ENCODE results near the gene VPS35.

DNA sequence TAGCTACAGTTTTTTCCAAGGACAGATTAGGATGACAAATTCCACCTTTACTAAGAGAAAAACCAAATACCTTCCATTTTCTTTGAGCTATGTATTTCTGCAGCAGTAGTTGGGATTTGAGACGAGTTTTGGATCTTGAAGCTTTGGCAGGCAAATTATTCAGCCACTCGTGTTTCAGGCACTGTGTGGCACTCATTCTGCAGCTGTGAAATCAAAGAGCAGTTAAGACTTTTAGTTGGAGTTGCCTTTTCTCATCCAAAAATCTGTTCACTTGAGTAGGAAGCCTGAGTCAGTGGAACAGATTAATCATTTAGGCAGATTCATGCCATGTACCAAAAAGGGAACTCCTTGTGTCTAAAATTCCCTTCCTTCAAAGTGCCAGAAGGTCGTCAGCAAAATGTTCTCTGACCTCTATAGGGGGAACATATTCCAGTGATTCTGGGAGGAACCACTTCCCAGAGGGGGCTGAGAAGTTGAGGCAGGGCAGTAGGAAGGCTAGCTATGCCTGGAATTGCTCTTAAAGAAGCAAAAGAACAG, 20.6 kb upstream of the VPS35 start:
- TF ChIP-seq POLR2A (IDR thresholded peaks at IDR 0.05) = no peak
- TF ChIP-seq, protein P1, sequence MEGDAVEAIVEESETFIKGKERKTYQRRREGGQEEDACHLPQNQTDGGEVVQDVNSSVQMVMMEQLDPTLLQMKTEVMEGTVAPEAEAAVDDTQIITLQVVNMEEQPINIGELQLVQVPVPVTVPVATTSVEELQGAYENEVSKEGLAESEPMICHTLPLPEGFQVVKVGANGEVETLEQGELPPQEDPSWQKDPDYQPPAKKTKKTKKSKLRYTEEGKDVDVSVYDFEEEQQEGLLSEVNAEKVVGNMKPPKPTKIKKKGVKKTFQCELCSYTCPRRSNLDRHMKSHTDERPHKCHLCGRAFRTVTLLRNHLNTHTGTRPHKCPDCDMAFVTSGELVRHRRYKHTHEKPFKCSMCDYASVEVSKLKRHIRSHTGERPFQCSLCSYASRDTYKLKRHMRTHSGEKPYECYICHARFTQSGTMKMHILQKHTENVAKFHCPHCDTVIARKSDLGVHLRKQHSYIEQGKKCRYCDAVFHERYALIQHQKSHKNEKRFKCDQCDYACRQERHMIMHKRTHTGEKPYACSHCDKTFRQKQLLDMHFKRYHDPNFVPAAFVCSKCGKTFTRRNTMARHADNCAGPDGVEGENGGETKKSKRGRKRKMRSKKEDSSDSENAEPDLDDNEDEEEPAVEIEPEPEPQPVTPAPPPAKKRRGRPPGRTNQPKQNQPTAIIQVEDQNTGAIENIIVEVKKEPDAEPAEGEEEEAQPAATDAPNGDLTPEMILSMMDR (IDR thresholded peaks at IDR 0.05) = no peak
